Measurements from ENCODE around the gene ANKRD34A. TPM values are rescaled to one million over a fixed set of nuclear protein-coding genes. Genes with fewer than 3 reads are reported as not detected.

ANKRD34A gene
- total and polyA plus RNA-seq, 2 of the 8 experiments (the other 6 are each of a cell fraction or from before 2014, with no cell fraction given): 0.15 to 0.20 TPM

- TF ChIP-seq FOSL1 (IDR thresholded peaks at IDR 0.05; ENCODE audit: insufficient read depth, low read depth, low read length) (no peak), SP1 (IDR thresholded peaks at IDR 0.05; ENCODE audit: low read depth, low read length) (no peak), ATF2 (IDR thresholded peaks at IDR 0.05; ENCODE audit: low read length) (no peak), EP300 (IDR thresholded peaks at IDR 0.05; ENCODE audit: borderline replicate concordance in 1 of 2, low read depth in 2 of 2, low read length in 2 of 2) (no peak)
These were observed 28.1 kb downstream of the ANKRD34A start (continued) for GRCh38 chr1:145936247-145936646.

All from H1 (cell line).